Suprapubic skin (tissue), 4 donors: ENCODE results near the gene NBEA. TPM values are rescaled to one million over a fixed set of nuclear protein-coding genes. Genes with fewer than 3 reads are reported as not detected.
"Not testable (repeated sequence)": the region's sequence is repeated elsewhere in the genome, so short reads cannot be mapped to it uniquely, and the experiment has no call there.

Source experiments
- DNase-seq, 2 donors: peaks; one replicate each; pipeline ENCODE4 v3.0.0-alpha.2; 2019; ENCODE audit warnings: low spot score in 2 of 2
- H3K27ac ChIP-seq: fragments of 200-600 bp; sonication (generic); one replicate; pipeline ENCODE4 v1.5.1; 2019
- H3K27me3 ChIP-seq: fragments of 200-600 bp; sonication (generic); one replicate; pipeline ENCODE4 v1.5.1; 2019
- H3K36me3 ChIP-seq: fragments of 200-600 bp; sonication (generic); one replicate; pipeline ENCODE4 v1.5.1; 2019
- H3K4me1 ChIP-seq: fragments of 200-600 bp; sonication (generic); one replicate; pipeline ENCODE4 v1.5.1; 2019
- H3K4me3 ChIP-seq: fragments of 200-600 bp; sonication (generic); one replicate; pipeline ENCODE4 v1.5.1; 2019; ENCODE audit warnings: mild to moderate bottlenecking
- H3K9me3 ChIP-seq: fragments of 200-600 bp; sonication (generic); one replicate; pipeline ENCODE4 v1.5.1; 2019
- EP300 ChIP-seq: sonication (generic); formaldehyde crosslinking; IDR thresholded peaks from one replicate; pipeline ENCODE4 v1.6.1; 2017; ENCODE audit warnings: antibody characterized with exemption
- POLR2A ChIP-seq, 2 donors: fragments of 450-650 bp; IDR thresholded peaks; one replicate each; pipeline ENCODE4 v1.6.1; 2017; ENCODE audit warnings: antibody characterized with exemption in 2 of 2, mild to moderate bottlenecking in 2 of 2, moderate library complexity in 2 of 2
- POLR2AphosphoS5 ChIP-seq, 3 donors: sonication (generic); formaldehyde crosslinking; IDR thresholded peaks; one replicate each; pipeline ENCODE4 v1.6.1; 2017; ENCODE audit warnings: antibody characterized with exemption in 3 of 3
- WGBS: methylation state at CpG from one replicate; pipeline ENCODE4 v1.1.5; 2018; 5-methylcytosine and 5-hydroxymethylcytosine counted together
- total RNA-seq, 4 donors: library from RNA; depleted of rRNA; stranded (reverse); fragments of >200 nt; gene quantifications; one replicate each; pipeline ENCODE4 v1.1.0, GENCODE V29; 2016
- TF ChIP-seq, protein P1 (sequence below), 2 donors: fragments of 200-600 bp in 1 of 2; fragments of 450-650 bp in 1 of 2; sonication (generic) in 1 of 2; IDR thresholded peaks; one replicate each; pipeline ENCODE4 v1.5.1; 2016 to 2019; ENCODE audit warnings: antibody characterized with exemption in 2 of 2, mild to moderate bottlenecking in 1 of 2, moderate library complexity in 1 of 2

NBEA gene
- total RNA-seq, 4 donors from 2014 or later, result 3.1 to 9.7 (median 4.1) TPM

DNA sequence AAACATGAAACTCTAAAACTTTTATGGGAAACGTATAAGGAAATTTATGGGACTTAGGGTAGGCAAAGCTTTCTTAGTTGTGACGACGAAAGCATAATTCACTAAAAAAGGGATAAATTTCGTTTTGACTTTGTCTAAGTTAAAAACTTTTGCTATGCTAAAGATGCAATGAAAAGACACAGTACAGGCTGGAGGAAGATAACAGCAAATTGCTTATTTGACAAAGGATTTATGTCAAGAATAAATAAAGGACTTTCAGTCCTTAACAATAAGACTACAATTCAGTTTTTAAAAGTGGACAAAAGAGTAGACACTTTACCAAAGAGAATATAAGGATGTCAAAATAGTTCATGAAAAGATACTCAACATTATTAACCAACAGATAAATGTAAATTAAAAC, 150.2 kb downstream of the NBEA start:
- WGBS, result 89% methylated on average over 4 of the region's 4 CpGs
- Histone ChIP-seq H3K27ac (no peak overlapping the region), H3K27me3 (no peaks in the 10 kb centered on the region), H3K4me1 (no peaks in the 10 kb centered on the region), H3K4me3 (no peak overlapping the region), H3K36me3 (no peaks in the 10 kb centered on the region), H3K9me3 (no peaks in the 10 kb centered on the region)
- DNase-seq, result no peak
- TF ChIP-seq POLR2A (IDR thresholded peaks at IDR 0.05) (no peak), POLR2AphosphoS5 (IDR thresholded peaks at IDR 0.05) (no peak), EP300 (no peak)
- TF ChIP-seq, protein P1, sequence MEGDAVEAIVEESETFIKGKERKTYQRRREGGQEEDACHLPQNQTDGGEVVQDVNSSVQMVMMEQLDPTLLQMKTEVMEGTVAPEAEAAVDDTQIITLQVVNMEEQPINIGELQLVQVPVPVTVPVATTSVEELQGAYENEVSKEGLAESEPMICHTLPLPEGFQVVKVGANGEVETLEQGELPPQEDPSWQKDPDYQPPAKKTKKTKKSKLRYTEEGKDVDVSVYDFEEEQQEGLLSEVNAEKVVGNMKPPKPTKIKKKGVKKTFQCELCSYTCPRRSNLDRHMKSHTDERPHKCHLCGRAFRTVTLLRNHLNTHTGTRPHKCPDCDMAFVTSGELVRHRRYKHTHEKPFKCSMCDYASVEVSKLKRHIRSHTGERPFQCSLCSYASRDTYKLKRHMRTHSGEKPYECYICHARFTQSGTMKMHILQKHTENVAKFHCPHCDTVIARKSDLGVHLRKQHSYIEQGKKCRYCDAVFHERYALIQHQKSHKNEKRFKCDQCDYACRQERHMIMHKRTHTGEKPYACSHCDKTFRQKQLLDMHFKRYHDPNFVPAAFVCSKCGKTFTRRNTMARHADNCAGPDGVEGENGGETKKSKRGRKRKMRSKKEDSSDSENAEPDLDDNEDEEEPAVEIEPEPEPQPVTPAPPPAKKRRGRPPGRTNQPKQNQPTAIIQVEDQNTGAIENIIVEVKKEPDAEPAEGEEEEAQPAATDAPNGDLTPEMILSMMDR (IDR thresholded peaks at IDR 0.05), result no peak

DNA sequence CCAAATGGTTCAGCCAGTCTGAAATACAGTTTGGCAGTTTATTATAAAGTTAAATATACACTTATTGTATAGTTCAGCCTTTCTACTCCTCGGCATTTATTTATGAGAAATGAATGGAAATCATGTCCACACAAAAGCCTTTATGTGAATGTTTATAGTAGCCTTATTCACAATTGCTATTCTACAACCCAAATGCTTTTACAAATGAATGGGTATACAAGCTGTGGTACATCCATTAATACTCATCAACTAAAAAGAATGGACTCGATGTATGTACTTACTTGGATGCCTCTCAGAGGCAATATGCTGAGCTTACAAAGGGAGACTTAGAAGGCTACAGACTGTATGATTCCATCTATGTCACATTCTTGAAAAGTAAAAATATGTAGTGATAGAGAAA, 150.7 kb downstream of the NBEA start:
- Histone ChIP-seq H3K27ac (no peak overlapping the region), H3K4me3 (no peak overlapping the region), H3K4me1 (no peaks in the 10 kb centered on the region), H3K9me3 (no peaks in the 10 kb centered on the region), H3K36me3 (no peaks in the 10 kb centered on the region), H3K27me3 (no peaks in the 10 kb centered on the region)
- 96% methylated on average over 2 of the region's 2 CpGs for WGBS
- TF ChIP-seq POLR2AphosphoS5 (IDR thresholded peaks at IDR 0.05), result no peak
- no peak for TF ChIP-seq POLR2A (IDR thresholded peaks at IDR 0.05)
- TF ChIP-seq, protein P1 (IDR thresholded peaks at IDR 0.05), result no peak
- TF ChIP-seq EP300, result no peak
- DNase-seq, result no peak

GRCh38 chr13:35093356-35093755, 151.3 kb downstream of the NBEA start:
- no peaks in the 10 kb centered on the region for H3K36me3 ChIP-seq
- no peak for TF ChIP-seq POLR2AphosphoS5 (IDR thresholded peaks at IDR 0.05)
- TF ChIP-seq POLR2A (IDR thresholded peaks at IDR 0.05), result no peak
- no peak for TF ChIP-seq EP300
- TF ChIP-seq, protein P1 (IDR thresholded peaks at IDR 0.05), result no peak
- H3K4me3 ChIP-seq, result no peak overlapping the region
- H3K27me3 ChIP-seq, result no peaks in the 10 kb centered on the region
- no peak for DNase-seq
- no peaks in the 10 kb centered on the region for H3K4me1 ChIP-seq
- H3K27ac ChIP-seq, result no peak overlapping the region
- WGBS, result 86% methylated on average over 1 of the region's 1 CpG
- H3K9me3 ChIP-seq, result no peaks in the 10 kb centered on the region

DNA sequence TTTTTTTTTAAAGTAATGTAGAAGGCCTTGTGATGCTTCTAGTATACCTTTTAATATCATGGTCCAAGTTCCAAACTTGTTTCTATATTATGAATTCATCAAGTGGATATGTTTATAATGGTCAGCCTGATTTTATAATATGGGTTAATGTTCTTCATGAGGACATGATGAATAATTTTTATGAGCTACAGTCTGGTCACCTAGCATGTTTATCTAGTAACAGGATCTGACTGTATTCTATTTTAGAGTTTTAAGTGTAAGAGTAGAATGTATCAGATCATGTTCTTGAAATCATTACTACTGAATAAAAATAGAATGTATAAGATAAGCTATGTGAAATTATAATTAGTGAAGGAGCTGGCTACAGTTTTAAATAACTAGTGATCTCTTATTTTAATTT, 164.7 kb downstream of the NBEA start:
- not testable (repeated sequence) for H3K27ac ChIP-seq, H3K9me3 ChIP-seq, DNase-seq, H3K4me3 ChIP-seq, H3K4me1 ChIP-seq, H3K27me3 ChIP-seq, H3K36me3 ChIP-seq

- no peak for TF ChIP-seq POLR2A (IDR thresholded peaks at IDR 0.05)
- no peak for TF ChIP-seq POLR2AphosphoS5 (IDR thresholded peaks at IDR 0.05)
- no peak for TF ChIP-seq EP300
- TF ChIP-seq, protein P1 (IDR thresholded peaks at IDR 0.05), result no peak
- Histone ChIP-seq H3K4me3 (no peak overlapping the region), H3K9me3 (no peaks in the 10 kb centered on the region), H3K4me1 (no peaks in the 10 kb centered on the region), H3K27ac (no peak overlapping the region), H3K36me3 (no peaks in the 10 kb centered on the region), H3K27me3 (no peaks in the 10 kb centered on the region)
- DNase-seq, result no peak
- whole genome bisulfite sequencing, result 73% methylated on average over 1 of the region's 1 CpG
Observed at GRCh38 chr13:35107535-35107934, 165.5 kb downstream of the NBEA start.

GRCh38 chr13:35113612-35114011, 171.5 kb downstream of the NBEA start:
- H3K4me1 ChIP-seq, H3K36me3 ChIP-seq, DNase-seq, H3K9me3 ChIP-seq, H3K4me3 ChIP-seq, H3K27me3 ChIP-seq, H3K27ac ChIP-seq: not testable (repeated sequence)
- 91% methylated on average over 3 of the region's 3 CpGs for WGBS
